Chondrocyte (in vitro differentiated cells): ENCODE results near the gene ARFGAP1. TPM values are rescaled to one million over a fixed set of nuclear protein-coding genes. Genes with fewer than 3 reads are reported as not detected.

Experiments
- DNase-seq: peaks from one replicate; pipeline ENCODE4 v3.0.0; 2021; ENCODE audit warnings: mixed read lengths, low spot score
- H3K27ac Mint-ChIP-seq: one replicate; pipeline ENCODE4 v1.8.0; 2021; ENCODE audit warnings: mild to moderate bottlenecking, moderate library complexity, mixed read lengths; ENCODE audit not compliant: unreplicated experiment
- H3K27me3 Mint-ChIP-seq: 2 replicates; pipeline ENCODE4 v1.8.0; 2021; ENCODE audit warnings: low read depth, mixed read lengths
- H3K36me3 Mint-ChIP-seq: 2 replicates; pipeline ENCODE4 v1.8.0; 2021; ENCODE audit warnings: low read depth, mixed read lengths
- H3K4me1 Mint-ChIP-seq: 2 replicates; pipeline ENCODE4 v1.8.0; 2021; ENCODE audit warnings: low read depth, mild to moderate bottlenecking, mixed read lengths
- H3K4me3 Mint-ChIP-seq: one replicate; pipeline ENCODE4 v1.8.0; 2021; ENCODE audit warnings: mild to moderate bottlenecking, moderate library complexity, mixed read lengths; ENCODE audit not compliant: unreplicated experiment
- H3K9me3 Mint-ChIP-seq: 2 replicates; pipeline ENCODE4 v1.8.0; 2021; ENCODE audit warnings: low read depth, mixed read lengths
- total RNA-seq: library from RNA; stranded (reverse); gene quantifications from 3 replicates; pipeline ENCODE4 v1.2.1, GENCODE V29; 2021
- TF ChIP-seq, protein P1 (sequence below): fragments of 200-600 bp; sonication (generic); IDR thresholded peaks from 2 replicates; pipeline ENCODE4 v1.5.0; 2021; ENCODE audit warnings: antibody characterized with exemption, mild to moderate bottlenecking, moderate library complexity

The ARFGAP1 gene
- total RNA-seq, 1 donor from 2014 or later = 117 TPM

DNA sequence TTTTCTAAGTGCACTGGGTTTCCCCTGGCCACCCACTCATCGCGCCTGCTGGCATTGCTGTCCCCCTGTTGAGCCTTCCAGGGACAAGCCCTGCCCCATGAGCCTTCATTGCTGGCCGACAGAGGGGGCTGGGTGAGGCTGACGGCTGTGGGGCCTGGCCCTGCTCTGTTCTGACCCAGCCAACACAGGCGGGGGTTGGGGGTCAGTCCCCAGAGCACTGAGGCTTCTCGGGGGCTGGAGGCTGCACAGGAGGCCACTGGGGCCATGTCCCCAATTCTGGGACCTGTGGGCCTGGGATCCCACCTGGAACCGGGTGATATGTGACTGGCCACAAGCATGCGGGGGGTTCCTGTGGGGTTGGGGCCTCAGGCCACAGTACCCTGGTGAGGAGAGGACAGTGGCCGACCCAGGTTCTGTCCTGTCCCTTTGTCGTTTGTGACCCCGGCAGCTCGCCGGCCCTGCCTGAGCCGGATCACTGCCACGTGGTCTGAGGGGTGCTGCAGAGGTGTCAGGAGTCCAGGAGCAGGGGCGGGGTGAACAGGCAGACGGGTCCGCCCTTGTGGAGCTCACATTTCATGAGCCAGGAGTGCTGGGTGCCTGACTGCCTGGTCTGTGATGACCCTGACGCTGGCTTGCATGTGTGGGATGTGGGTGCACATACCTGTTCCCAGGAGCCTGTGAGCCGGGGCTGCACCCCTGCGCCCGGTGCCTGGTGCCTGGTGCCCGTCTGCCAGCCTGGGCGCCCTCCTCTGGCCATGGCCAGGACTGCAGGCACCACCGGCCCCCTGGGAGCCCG lies 18.3 kb downstream of the ARFGAP1 start:
- DNase-seq = no peak
- TF ChIP-seq, protein P1, sequence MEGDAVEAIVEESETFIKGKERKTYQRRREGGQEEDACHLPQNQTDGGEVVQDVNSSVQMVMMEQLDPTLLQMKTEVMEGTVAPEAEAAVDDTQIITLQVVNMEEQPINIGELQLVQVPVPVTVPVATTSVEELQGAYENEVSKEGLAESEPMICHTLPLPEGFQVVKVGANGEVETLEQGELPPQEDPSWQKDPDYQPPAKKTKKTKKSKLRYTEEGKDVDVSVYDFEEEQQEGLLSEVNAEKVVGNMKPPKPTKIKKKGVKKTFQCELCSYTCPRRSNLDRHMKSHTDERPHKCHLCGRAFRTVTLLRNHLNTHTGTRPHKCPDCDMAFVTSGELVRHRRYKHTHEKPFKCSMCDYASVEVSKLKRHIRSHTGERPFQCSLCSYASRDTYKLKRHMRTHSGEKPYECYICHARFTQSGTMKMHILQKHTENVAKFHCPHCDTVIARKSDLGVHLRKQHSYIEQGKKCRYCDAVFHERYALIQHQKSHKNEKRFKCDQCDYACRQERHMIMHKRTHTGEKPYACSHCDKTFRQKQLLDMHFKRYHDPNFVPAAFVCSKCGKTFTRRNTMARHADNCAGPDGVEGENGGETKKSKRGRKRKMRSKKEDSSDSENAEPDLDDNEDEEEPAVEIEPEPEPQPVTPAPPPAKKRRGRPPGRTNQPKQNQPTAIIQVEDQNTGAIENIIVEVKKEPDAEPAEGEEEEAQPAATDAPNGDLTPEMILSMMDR = peak; percentile 81
- H3K36me3 Mint-ChIP-seq = peaks cover 10% of the 10 kb centered on the region
- H3K27ac Mint-ChIP-seq = no peak overlapping the region
- no peaks in the 10 kb centered on the region for H3K4me1 Mint-ChIP-seq
- no peaks in the 10 kb centered on the region for H3K9me3 Mint-ChIP-seq
- H3K27me3 Mint-ChIP-seq = no peaks in the 10 kb centered on the region
- H3K4me3 Mint-ChIP-seq = no peak overlapping the region

DNA sequence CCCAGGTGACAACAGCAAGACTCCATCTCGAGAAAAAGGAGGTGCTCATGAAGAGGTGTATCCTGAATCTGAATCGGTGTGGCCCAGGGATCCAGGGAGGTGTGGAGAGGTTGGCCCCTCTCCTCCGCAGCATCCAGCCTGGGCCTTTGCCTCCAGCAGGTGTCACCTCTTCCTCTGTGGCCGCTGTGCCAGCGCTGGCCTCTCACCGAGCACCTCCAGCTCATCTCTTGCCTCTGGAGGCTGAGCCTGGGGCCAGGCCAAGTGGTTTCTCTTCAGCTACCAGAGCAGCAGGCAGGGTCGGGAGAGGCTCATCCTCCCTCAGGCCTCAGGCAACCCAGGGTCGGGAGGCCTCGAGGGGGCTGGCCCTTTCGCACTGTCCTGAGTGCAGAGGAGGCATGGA lies 19.2 kb downstream of the ARFGAP1 start:
- no peak for DNase-seq
- H3K27ac Mint-ChIP-seq = no peak overlapping the region
- TF ChIP-seq, protein P1 = no peak
- no peaks in the 10 kb centered on the region for H3K4me1 Mint-ChIP-seq
- no peaks in the 10 kb centered on the region for H3K27me3 Mint-ChIP-seq
- H3K4me3 Mint-ChIP-seq = no peak overlapping the region
- peaks cover 8% of the 10 kb centered on the region for H3K36me3 Mint-ChIP-seq
- no peaks in the 10 kb centered on the region for H3K9me3 Mint-ChIP-seq

DNA sequence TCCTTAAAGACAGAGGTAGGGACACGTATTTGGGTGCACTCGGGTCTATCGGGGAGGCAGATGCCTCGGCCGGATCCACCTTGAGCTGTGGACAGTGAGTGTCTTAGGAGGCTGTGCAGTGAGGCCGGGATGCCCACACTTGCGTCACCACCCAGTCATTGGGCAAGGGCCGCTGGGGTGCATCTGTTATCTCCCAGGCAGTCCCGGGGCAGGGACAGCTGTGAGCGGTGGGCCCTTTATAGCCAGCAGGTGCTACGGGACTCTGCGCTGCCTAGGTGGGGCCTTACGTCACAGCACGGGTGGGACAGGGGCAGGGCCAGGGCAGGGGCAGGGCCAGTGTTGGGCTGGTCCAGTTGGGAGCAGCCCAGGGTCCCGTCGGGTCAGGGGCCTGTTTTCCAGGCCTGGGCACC lies 19.7 kb downstream of the ARFGAP1 start:
- TF ChIP-seq, protein P1 = no peak
- Mint-ChIP-seq H3K36me3 (peaks cover 7% of the 10 kb centered on the region), H3K9me3 (no peaks in the 10 kb centered on the region), H3K4me3 (no peak overlapping the region), H3K27me3 (no peaks in the 10 kb centered on the region), H3K27ac (no peak overlapping the region), H3K4me1 (no peaks in the 10 kb centered on the region)
- DNase-seq = no peak

DNA sequence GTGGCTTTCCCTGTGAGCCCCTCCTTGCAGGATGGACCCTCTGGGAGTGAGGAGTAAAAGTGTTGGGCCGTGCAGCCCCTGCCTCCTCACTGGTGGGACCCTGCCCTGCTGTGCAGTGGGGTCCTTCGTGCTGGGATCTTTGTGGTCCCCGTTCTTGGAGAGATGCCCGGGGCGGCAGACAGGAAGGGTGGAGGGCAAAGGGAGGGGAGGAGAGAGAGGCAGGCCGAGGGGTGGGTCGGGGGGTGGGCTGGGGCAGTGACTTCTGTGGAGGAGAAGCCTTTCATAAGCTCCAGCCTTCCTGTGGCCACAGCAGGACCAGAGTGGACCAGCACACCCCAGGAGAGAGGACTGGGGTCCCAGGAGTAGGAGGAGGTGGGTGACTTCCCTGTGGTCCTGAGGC lies 20.3 kb downstream of the ARFGAP1 start, which contains the start of gene COL20A1:
TSS of gene COL20A1 (plus strand) at position 283 of the 400 bp plus-strand sequence. CDS start 1,922 bp downstream, outside the sequence.
- no peak within 1 kb of the TSS for H3K27ac Mint-ChIP-seq
- no peak for DNase-seq
- no peaks in the 10 kb centered on the region for H3K9me3 Mint-ChIP-seq
- no peak within 1 kb of the TSS for H3K4me3 Mint-ChIP-seq
- no peaks in the 10 kb centered on the region for H3K27me3 Mint-ChIP-seq
- H3K36me3 Mint-ChIP-seq = peaks cover 7% of the 10 kb centered on the region
- H3K4me1 Mint-ChIP-seq = no peaks in the 10 kb centered on the region
- TF ChIP-seq, protein P1 = no peak

DNA sequence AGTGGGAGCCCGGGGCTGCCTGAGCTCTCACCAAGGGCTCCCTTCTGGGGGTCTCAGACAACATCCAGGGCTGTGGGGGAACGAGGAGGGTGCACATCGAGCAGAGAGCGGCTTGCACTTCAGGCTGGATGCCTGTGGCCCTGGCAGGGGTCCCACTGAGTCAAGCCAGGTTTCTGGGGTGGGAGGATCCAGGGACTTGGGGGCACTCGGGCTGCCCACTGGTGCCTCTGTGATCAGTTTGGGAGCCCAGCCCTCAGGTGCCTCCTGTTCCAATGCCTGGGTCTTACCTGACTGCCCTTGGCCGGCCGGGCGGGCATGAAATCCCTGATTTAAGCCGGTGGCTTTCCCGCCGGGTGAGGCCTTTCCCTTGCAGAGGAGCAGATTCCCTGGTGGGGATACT lies 20.8 kb downstream of the ARFGAP1 start:
- H3K36me3 Mint-ChIP-seq = peaks cover 4% of the 10 kb centered on the region
- no peaks in the 10 kb centered on the region for H3K4me1 Mint-ChIP-seq
- no peak overlapping the region for H3K27ac Mint-ChIP-seq
- H3K4me3 Mint-ChIP-seq = no peak overlapping the region
- H3K9me3 Mint-ChIP-seq = no peaks in the 10 kb centered on the region
- H3K27me3 Mint-ChIP-seq = no peaks in the 10 kb centered on the region
- TF ChIP-seq, protein P1 = no peak
- no peak for DNase-seq
